Ammon's horn (tissue), 1 donor: Measurements from ENCODE around the gene CAMSAP2.

ENCODE experiments used
- DNase-seq: peaks from one replicate; pipeline ENCODE4 v3.0.0-alpha.2; 2016; ENCODE audit warnings: low spot score

CAMSAP2 gene

GRCh38 chr1:200846398-200846797 is 107.7 kb downstream of the CAMSAP2 start:
- DNase-seq, result no peak

- DNase-seq, result no peak
These were observed 110.7 kb downstream of the CAMSAP2 start for GRCh38 chr1:200849430-200849829.

GRCh38 chr1:200850554-200850953 is 111.9 kb downstream of the CAMSAP2 start:
- no peak for DNase-seq

GRCh38 chr1:200856716-200857357 is 118.1 kb downstream of the CAMSAP2 start:
- DNase-seq, result no peak

GRCh38 chr1:200857804-200858203 is 119.1 kb downstream of the CAMSAP2 start:
- no peak for DNase-seq

GRCh38 chr1:200861937-200862647 is 123.4 kb downstream of the CAMSAP2 start:
- no peak for DNase-seq

- DNase-seq, result no peak
These were observed 124.2 kb downstream of the CAMSAP2 start for GRCh38 chr1:200862713-200863415.

GRCh38 chr1:200866116-200866515 is 127.4 kb downstream of the CAMSAP2 start:
- DNase-seq, result no peak

GRCh38 chr1:200866521-200866920 is 127.8 kb downstream of the CAMSAP2 start:
- no peak for DNase-seq

GRCh38 chr1:200867018-200867811 is 128.5 kb downstream of the CAMSAP2 start:
- DNase-seq, result no peak

GRCh38 chr1:200869376-200869752 is 130.7 kb downstream of the CAMSAP2 start:
- no peak for DNase-seq

GRCh38 chr1:200869753-200870391 is 131.2 kb downstream of the CAMSAP2 start:
- DNase-seq, result no peak

- DNase-seq, result no peak
These were observed 133.9 kb downstream of the CAMSAP2 start, which contains the start of gene GPR25 for GRCh38 chr1:200872446-200873115. Gene GPR25 (plus strand): TSS chr1:200872981. CDS start chr1:200873038, 57 bp downstream.

GRCh38 chr1:200873116-200873670 is 134.5 kb downstream of the CAMSAP2 start:
- DNase-seq, result no peak

GRCh38 chr1:200873671-200874397 is 135.1 kb downstream of the CAMSAP2 start:
- DNase-seq, result no peak

- no peak for DNase-seq
These were observed 136.0 kb downstream of the CAMSAP2 start for GRCh38 chr1:200874694-200875093.

- DNase-seq, result no peak
These were observed 136.7 kb downstream of the CAMSAP2 start for GRCh38 chr1:200875416-200875815.

- no peak for DNase-seq
These were observed 138.3 kb downstream of the CAMSAP2 start for GRCh38 chr1:200877010-200877409.

- no peak for DNase-seq
These were observed 139.3 kb downstream of the CAMSAP2 start for GRCh38 chr1:200877839-200878551.
